GM12878 (cell line): ENCODE measurements around the gene CSH1. TPM values are rescaled to one million over a fixed set of nuclear protein-coding genes. Genes with fewer than 3 reads are reported as not detected.

Experiments
- ATAC-seq: fragments of 200-7000 bp; cut with Tn5 transposase; 3 replicates; pipeline ENCODE4 v1.9.1; 2020; ENCODE audit warnings: mild to moderate bottlenecking, moderate library complexity
- BruUV-seq: library from RNA; stranded (reverse); fragments of 400-500 nt; replicated peaks from 2 replicates; lab custom pipeline; 2021; lab: Mats Ljungman, UMichigan
- CTCF ChIA-PET: fragments of 300-600 bp; sonication (Branson Sonifier 250); formaldehyde crosslinking; extraction: SDS; loops from one replicate; lab custom pipeline; 2021; ENCODE audit warnings: inconsistent platforms; lab: Yijun Ruan, JAX
- POLR2A ChIA-PET: fragments of 350-600 bp; formaldehyde crosslinking; extraction: SDS; loops from one replicate; lab custom pipeline; 2021; ENCODE audit warnings: inconsistent platforms; lab: Charles Lee
- RAD21 ChIA-PET: fragments of 300-600 bp; sonication (Branson Sonifier 250); formaldehyde crosslinking; loops from one replicate; lab custom pipeline; 2023; ENCODE audit warnings: antibody characterized with exemption; ENCODE audit not compliant: unreplicated experiment; lab: Charles Lee
- SMC1A ChIA-PET: fragments of 300-600 bp; sonication (Branson Sonifier 250); formaldehyde crosslinking; loops from one replicate; lab custom pipeline; 2023; ENCODE audit not compliant: unreplicated experiment, uncharacterized antibody; lab: Charles Lee
- DNase-seq: peaks from one replicate; pipeline ENCODE4 v3.0.0-alpha.2; 2011; ENCODE audit warnings: low read depth, low spot score
- FAIRE-seq: peaks from 3 replicates; lab custom pipeline; 2011; peaks lifted over from hg19 to GRCh38; lab: Jason Lieb, UNC
- H2AFZ ChIP-seq: 2 replicates; pipeline ENCODE4 v1.6.0; 2011; ENCODE audit warnings: low read depth, low read length, control low read depth; ENCODE audit not compliant: control insufficient read depth
- H3K27ac ChIP-seq: 2 replicates; pipeline ENCODE4 v1.5.1; 2011; ENCODE audit warnings: control low read depth; ENCODE audit not compliant: control insufficient read depth, insufficient read depth
- H3K27me3 ChIP-seq, 2 experiments: replicated peaks in 1 of 2; 2 replicates each; pipeline versions ENCODE4 v1.6.0 to v1.6.1; 2011; ENCODE audit warnings: low read length in 1 of 2; ENCODE audit not compliant: control insufficient read depth in 2 of 2, insufficient read depth in 2 of 2
- H3K36me3 ChIP-seq, 2 experiments: 2 replicates each; pipeline ENCODE4 v1.5.1; 2011; ENCODE audit warnings: low read length in 1 of 2; ENCODE audit not compliant: control insufficient read depth in 2 of 2, insufficient read depth in 2 of 2
- H3K4me1 ChIP-seq: 2 replicates; pipeline ENCODE4 v1.6.1; 2011; ENCODE audit warnings: mild to moderate bottlenecking, low read length, moderate library complexity, mixed read lengths; ENCODE audit not compliant: control insufficient read depth, insufficient read depth
- H3K4me2 ChIP-seq: 2 replicates; pipeline ENCODE4 v1.6.0; 2011; ENCODE audit warnings: control low read depth; ENCODE audit not compliant: control insufficient read depth, insufficient read depth
- H3K4me3 ChIP-seq: fragments of 200-600 bp; sonication (generic); 2 replicates; pipeline ENCODE4 v1.5.1; 2016
- H3K79me2 ChIP-seq: 2 replicates; pipeline ENCODE4 v1.6.0; 2011; ENCODE audit warnings: low read length; ENCODE audit not compliant: control insufficient read depth, insufficient read depth
- H3K9ac ChIP-seq: 2 replicates; pipeline ENCODE4 v1.8.0; 2011; ENCODE audit warnings: low read length, control low read depth, mixed read lengths; ENCODE audit not compliant: control insufficient read depth, insufficient read depth
- H3K9me3 ChIP-seq: replicated peaks from 3 replicates; pipeline ENCODE4 v1.5.1; 2011; ENCODE audit warnings: mild to moderate bottlenecking, low read length; ENCODE audit not compliant: control insufficient read depth, insufficient read depth
- H4K20me1 ChIP-seq: 2 replicates; pipeline ENCODE4 v1.6.0; 2011; ENCODE audit not compliant: control insufficient read depth, insufficient read depth
- ATF7 ChIP-seq: fragments of 450-650 bp; IDR thresholded peaks from 2 replicates; pipeline ENCODE4 v1.6.1; 2016; ENCODE audit warnings: low read depth, mild to moderate bottlenecking
- BACH1 ChIP-seq: fragments of 450-650 bp; IDR thresholded peaks from 2 replicates; pipeline ENCODE4 v1.6.1; 2017; ENCODE audit warnings: mild to moderate bottlenecking, borderline replicate concordance
- HCFC1 ChIP-seq: fragments of 150-350 bp; IDR thresholded peaks from 2 replicates; pipeline ENCODE4 v1.6.1; 2014; ENCODE audit warnings: low read length
- IKZF1 ChIP-seq: fragments of 450-650 bp; conservative IDR thresholded peaks from 2 replicates; pipeline ENCODE4 v1.6.1; 2017; ENCODE audit warnings: antibody characterized with exemption, mild to moderate bottlenecking
- KDM1A ChIP-seq: fragments of 200-600 bp; sonication (generic); IDR thresholded peaks from 2 replicates; pipeline ENCODE4 v1.6.1; 2016; ENCODE audit warnings: borderline replicate concordance
- MYC ChIP-seq: IDR thresholded peaks from 2 replicates; pipeline ENCODE4 v1.6.1; 2011; ENCODE audit warnings: mild to moderate bottlenecking, low read length, moderate library complexity, inconsistent platforms; ENCODE audit not compliant: insufficient read depth, insufficient replicate concordance, insufficient read length, severe bottlenecking
- NRF1 ChIP-seq: conservative IDR thresholded peaks from 2 replicates; pipeline ENCODE4 v1.6.1; 2011; ENCODE audit warnings: mild to moderate bottlenecking, low read depth, low read length, improper control_type of control experiment
- PKNOX1 ChIP-seq: fragments of 450-650 bp; IDR thresholded peaks from 2 replicates; pipeline ENCODE4 v1.6.1; 2016; ENCODE audit warnings: mild to moderate bottlenecking
- POLR2A ChIP-seq: IDR thresholded peaks from 2 replicates; pipeline ENCODE4 v1.6.1; 2011; ENCODE audit warnings: low read depth, mild to moderate bottlenecking, low read length
- RBBP5 ChIP-seq: fragments of 200-600 bp; sonication (generic); conservative IDR thresholded peaks from 2 replicates; pipeline ENCODE4 v1.6.1; 2016
- RELA ChIP-seq: fragments of 450-650 bp; IDR thresholded peaks from 2 replicates; pipeline ENCODE4 v1.8.0; 2014; ENCODE audit warnings: borderline replicate concordance; ENCODE audit not compliant: partially characterized antibody
- ZNF207 ChIP-seq: fragments of 450-650 bp; IDR thresholded peaks from 2 replicates; pipeline ENCODE4 v1.6.1; 2014; ENCODE audit warnings: antibody characterized with exemption, mild to moderate bottlenecking, borderline replicate concordance
- ZZZ3 ChIP-seq: IDR thresholded peaks from 2 replicates; pipeline ENCODE4 v1.6.1; 2011; ENCODE audit warnings: low read depth; ENCODE audit not compliant: control insufficient read depth, insufficient read length
- WGBS: methylation state at CpG from one replicate; pipeline ENCODE4 v1.1.6; 2016; ENCODE audit warnings: low lambda C conversion rate; ENCODE audit not compliant: insufficient replicate concordance, insufficient coverage; ENCODE audit errors: missing lambda C conversion rate; 5-methylcytosine and 5-hydroxymethylcytosine counted together
- in situ Hi-C: fragments of 300-500 bp; cut with MboI; formaldehyde crosslinking; loops from 9 replicates; pipeline ENCODE4 v1.14.3; 2018; ENCODE audit warnings: mixed read lengths
- intact Hi-C: fragments of 100-400 bp; cut with micrococcal nuclease; formaldehyde crosslinking; loops from one replicate; pipeline ENCODE4 v1.14.2; 2022; ENCODE audit not compliant: unreplicated experiment
- polyA plus RNA-seq, 11 experiments: library from polyadenylated mRNA; depleted of rRNA in 4 of 11; unstranded in 6 of 11; stranded (reverse) in 5 of 11; fragments of >200 nt; fragmentation: Nextera tagmentation in 4 of 11; fragmentation: Illumina TruSeq in 1 of 11; extraction: Ambion mirVana in 4 of 11; extraction: Trizol in 1 of 11; gene quantifications; 1 replicate in 1 of 11; 2 replicates in 10 of 11; pipeline versions ENCODE4 v1.2.1 to v1.2.3, GENCODE V29; 2011 to 2016; ENCODE audit warnings: inconsistent platforms in 2 of 11, missing spikeins in 2 of 11, low read depth in 1 of 11
- total RNA-seq, 4 experiments: library from RNA; depleted of rRNA in 3 of 4; stranded (reverse); fragments of >200 nt in 3 of 4; fragmentation: Illumina TruSeq in 1 of 4; extraction: Trizol in 1 of 4; gene quantifications; 2 replicates each; pipeline versions ENCODE4 v1.2.1 to v1.2.3, GENCODE V29; 2013 to 2021

The CSH1 gene
- total and polyA plus RNA-seq, 10 of the 15 experiments (the other 5 are each of a cell fraction or from before 2014, with no cell fraction given): not detected

DNA sequence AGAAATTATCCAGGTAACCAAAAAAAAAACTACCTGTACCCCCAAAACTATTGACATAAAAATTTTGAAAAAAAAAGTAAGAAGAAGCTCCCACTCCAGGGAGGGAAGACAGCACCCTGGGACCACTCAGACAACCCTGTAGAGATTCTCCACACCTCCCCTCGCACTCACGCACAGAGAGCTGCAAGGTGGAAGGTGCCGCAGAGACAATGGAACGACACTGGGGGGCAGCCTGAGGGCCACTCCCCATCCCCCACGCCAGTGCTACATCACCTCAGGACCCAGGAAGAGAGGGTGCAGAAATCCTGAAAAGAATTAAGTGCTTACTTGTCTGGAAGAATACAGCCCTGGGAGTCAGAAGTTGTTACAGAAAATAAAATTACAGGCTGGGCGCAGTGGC is 40.9 kb upstream of the CSH1 start:
- Histone ChIP-seq H4K20me1 (no peaks in the 10 kb centered on the region), H3K9ac (no peak overlapping the region), H2AFZ (no peak overlapping the region), H3K9me3 (no peaks in the 10 kb centered on the region), H3K36me3 (no peaks in the 10 kb centered on the region), H3K79me2 (peaks cover 2% of the 10 kb centered on the region; the same call in 1 of the 2 replicates), H3K27me3 (no peaks in the 10 kb centered on the region), H3K27ac (no peak overlapping the region), H3K4me3 (no peak overlapping the region), H3K4me1 (peaks cover 11% of the 10 kb centered on the region), H3K4me2 (no peak overlapping the region)
- RAD21 ChIA-PET: interaction anchor here (1.0 kb wide), 1 partner anchor 18 kb away, joined by 3 read pairs; no protein-coding TSS in a partner anchor
- CTCF ChIA-PET: interaction anchor here (0.9 to 1.9 kb wide), 4 partner anchors 9 to 79 kb away, joined by 3 to 9 read pairs (median 4); no protein-coding TSS in a partner anchor
- DNase-seq: no peak
- POLR2A ChIA-PET: interaction anchor here (0.6 to 1.2 kb wide), 3 partner anchors 42 to 410 kb away, joined by 3 to 5 read pairs (median 3); partner anchors contain the start of gene ICAM2
- SMC1A ChIA-PET: interaction anchor here (0.8 to 1.3 kb wide), 3 partner anchors 8 to 16 kb away, joined by 3 to 5 read pairs (median 5); no protein-coding TSS in a partner anchor
- 83% methylated on average over 6 of the region's 6 CpGs for WGBS
- ATAC-seq: no peak
- BruUV-seq: no TSS peak
- in situ Hi-C loops: no loop called here
- intact Hi-C loops: no loop called here
- no peak for FAIRE-seq
- no peak for TF ChIP-seq HCFC1
- TF ChIP-seq NRF1: no peak
- no peak for TF ChIP-seq IKZF1
- no peak for TF ChIP-seq RELA
- no peak for TF ChIP-seq KDM1A
- no peak for TF ChIP-seq ATF7
- TF ChIP-seq BACH1: no peak
- TF ChIP-seq PKNOX1: no peak
- TF ChIP-seq MYC: no peak
- TF ChIP-seq RBBP5: no peak
- no peak for TF ChIP-seq POLR2A
- TF ChIP-seq ZNF207: no peak
- TF ChIP-seq ZZZ3: no peak
- TF ChIP-seq, all 136 proteins: peak for 0
